Fibroblast of lung (primary cell): Measurements from ENCODE around the gene NDEL1. TPM values are rescaled to one million over a fixed set of nuclear protein-coding genes. Genes with fewer than 3 reads are reported as not detected.

Experiments
- DNase-seq, 2 donors: peaks; one replicate each; pipeline versions ENCODE4 v3.0.0 to v3.0.0-alpha.2; 2010; ENCODE audit warnings: low read depth in 2 of 2
- H2AFZ ChIP-seq: 2 replicates; pipeline ENCODE4 v1.5.1; 2012; ENCODE audit warnings: low read length, control low read depth, inconsistent platforms
- H3K27ac ChIP-seq: 2 replicates; pipeline ENCODE4 v1.5.1; 2011; ENCODE audit warnings: low read length, control low read depth; ENCODE audit not compliant: insufficient read depth
- H3K27me3 ChIP-seq: 2 replicates; pipeline ENCODE4 v1.5.1; 2011; ENCODE audit warnings: mild to moderate bottlenecking, low read length; ENCODE audit not compliant: control insufficient read depth, insufficient read depth
- H3K36me3 ChIP-seq: 2 replicates; pipeline ENCODE4 v1.5.1; 2011; ENCODE audit warnings: low read length; ENCODE audit not compliant: control insufficient read depth, insufficient read depth
- H3K4me1 ChIP-seq: 2 replicates; pipeline ENCODE4 v1.5.1; 2011; ENCODE audit warnings: low read length; ENCODE audit not compliant: control insufficient read depth, insufficient read depth; ENCODE audit errors: extremely low read depth
- H3K4me2 ChIP-seq: 2 replicates; pipeline ENCODE4 v1.5.1; 2011; ENCODE audit warnings: low read length, control low read depth; ENCODE audit not compliant: insufficient read depth; ENCODE audit errors: extremely low read depth
- H3K4me3 ChIP-seq, 4 experiments: fragments of 200-600 bp in 1 of 4; sonication (generic) in 1 of 4; replicated peaks in 1 of 4; 2 replicates each; pipeline ENCODE4 v1.5.1; 2011 to 2016; ENCODE audit warnings: low read length in 4 of 4, low read depth in 3 of 4, mild to moderate bottlenecking in 3 of 4, control low read depth in 2 of 4, inconsistent platforms in 1 of 4, mixed read lengths in 1 of 4; ENCODE audit not compliant: insufficient read depth in 1 of 4; ENCODE audit errors: control extremely low read depth in 1 of 4
- H3K79me2 ChIP-seq: 2 replicates; pipeline ENCODE4 v1.5.1; 2012; ENCODE audit warnings: mild to moderate bottlenecking, low read length, inconsistent platforms; ENCODE audit not compliant: control insufficient read depth, insufficient read depth
- H3K9ac ChIP-seq: 2 replicates; pipeline ENCODE4 v1.5.1; 2011; ENCODE audit warnings: mild to moderate bottlenecking, low read length, control low read depth; ENCODE audit not compliant: insufficient read depth
- H3K9me3 ChIP-seq: 2 replicates; pipeline ENCODE4 v1.5.1; 2012; ENCODE audit warnings: low read depth, low read length; ENCODE audit not compliant: control insufficient read depth, insufficient read depth
- H4K20me1 ChIP-seq: 2 replicates; pipeline ENCODE4 v1.5.1; 2011; ENCODE audit warnings: low read length; ENCODE audit not compliant: control insufficient read depth, insufficient read depth; ENCODE audit errors: extremely low read depth
- CTCF ChIP-seq, 2 donors: IDR thresholded peaks in 1 of 2; conservative IDR thresholded peaks in 1 of 2; 1 replicate in 1 of 2; 2 replicates in 1 of 2; pipeline ENCODE4 v1.5.1; 2011 to 2012; ENCODE audit warnings: low read length in 2 of 2, control low read depth in 1 of 2, inconsistent platforms in 1 of 2, low read depth in 1 of 2, mild to moderate bottlenecking in 1 of 2
- EZH2 ChIP-seq: IDR thresholded peaks from 2 replicates; pipeline ENCODE4 v1.5.1; 2012; ENCODE audit warnings: low read length, control low read depth, mild to moderate bottlenecking; ENCODE audit errors: missing control alignments
- polyA plus RNA-seq, 2 donors: library from polyadenylated mRNA; depleted of rRNA in 1 of 2; stranded (reverse) in 1 of 2; unstranded in 1 of 2; fragments of >200 nt; gene quantifications; 2 replicates each; pipeline ENCODE4 v1.2.1, GENCODE V29; 2011 to 2012; ENCODE audit warnings: missing spikeins in 1 of 2
- total RNA-seq: library from RNA; depleted of rRNA; stranded (reverse); fragments of >200 nt; gene quantifications from 2 replicates; pipeline ENCODE4 v1.2.1, GENCODE V29; 2014

The NDEL1 gene
- total and polyA plus RNA-seq, 2 donors (not counting 1 experiment from before 2014, with no cell fraction given): 45.4 to 88.6 TPM

- H4K20me1 ChIP-seq: no peaks in the 10 kb centered on the region
- H3K4me3 ChIP-seq: no peak overlapping the region
- no peak overlapping the region for H3K27ac ChIP-seq
- DNase-seq: no peak
- H3K9me3 ChIP-seq: no peaks in the 10 kb centered on the region
- H3K9ac ChIP-seq: no peak overlapping the region
- TF ChIP-seq EZH2 (no peak), CTCF (conservative IDR thresholded peaks at IDR 0.05 in 1 of 2, IDR thresholded peaks at IDR 0.05 in 1 of 2; ENCODE audit: low read depth in 1 of 2, low read length in 2 of 2) (no peak)
- H3K79me2 ChIP-seq: no peaks in the 10 kb centered on the region
- H3K36me3 ChIP-seq: peaks cover 16% of the 10 kb centered on the region
- no peaks in the 10 kb centered on the region for H3K27me3 ChIP-seq
- no peak overlapping the region for H2AFZ ChIP-seq
- no peaks in the 10 kb centered on the region for H3K4me1 ChIP-seq
- H3K4me2 ChIP-seq: no peak overlapping the region
Measured at GRCh38 chr17:8503807-8504206, 68.1 kb downstream of the NDEL1 start.

- no peak overlapping the region for H3K4me2 ChIP-seq
- no peaks in the 10 kb centered on the region for H3K4me1 ChIP-seq
- no peak overlapping the region for H3K9ac ChIP-seq
- no peaks in the 10 kb centered on the region for H3K79me2 ChIP-seq
- no peaks in the 10 kb centered on the region for H3K27me3 ChIP-seq
- H3K9me3 ChIP-seq: no peaks in the 10 kb centered on the region
- no peak for DNase-seq
- H3K27ac ChIP-seq: no peak overlapping the region
- peaks cover 11% of the 10 kb centered on the region for H3K36me3 ChIP-seq
- no peak overlapping the region for H2AFZ ChIP-seq
- H4K20me1 ChIP-seq: no peaks in the 10 kb centered on the region
- no peak overlapping the region for H3K4me3 ChIP-seq
- TF ChIP-seq CTCF (conservative IDR thresholded peaks at IDR 0.05 in 1 of 2, IDR thresholded peaks at IDR 0.05 in 1 of 2; ENCODE audit: low read depth in 1 of 2, low read length in 2 of 2): no peak
- no peak for TF ChIP-seq EZH2
Measured at GRCh38 chr17:8504460-8505207, 69.0 kb downstream of the NDEL1 start.

DNA sequence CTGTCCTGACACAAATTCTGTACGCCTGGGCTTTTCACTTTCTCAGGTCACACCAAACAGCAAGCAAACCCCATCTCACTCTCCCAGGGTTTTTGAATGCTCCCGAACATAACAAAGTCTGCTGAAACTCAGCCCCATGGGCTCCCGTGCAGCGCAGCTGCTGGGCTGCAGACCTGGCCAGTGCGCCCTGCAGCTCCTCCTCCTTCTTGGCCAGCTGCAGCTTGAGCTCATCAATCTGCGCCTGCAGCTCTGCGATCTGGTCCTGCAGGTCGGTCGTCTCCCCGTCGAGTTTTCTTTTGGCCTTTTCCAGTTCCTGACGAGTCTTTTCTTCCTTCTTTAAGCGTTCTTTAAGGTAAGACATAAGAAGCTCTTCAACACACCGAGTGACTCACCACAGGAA, 70.5 kb downstream of the NDEL1 start:
- no peaks in the 10 kb centered on the region for H4K20me1 ChIP-seq
- no peaks in the 10 kb centered on the region for H3K4me1 ChIP-seq
- H3K27me3 ChIP-seq: no peaks in the 10 kb centered on the region
- H3K27ac ChIP-seq: no peak overlapping the region
- no peak overlapping the region for H3K4me3 ChIP-seq
- H3K79me2 ChIP-seq: no peaks in the 10 kb centered on the region
- DNase-seq: no peak
- H3K9me3 ChIP-seq: no peaks in the 10 kb centered on the region
- peaks cover 4% of the 10 kb centered on the region for H3K36me3 ChIP-seq
- no peak overlapping the region for H3K9ac ChIP-seq
- H3K4me2 ChIP-seq: no peak overlapping the region
- no peak overlapping the region for H2AFZ ChIP-seq
- TF ChIP-seq EZH2: no peak
- no peak for TF ChIP-seq CTCF (conservative IDR thresholded peaks at IDR 0.05 in 1 of 2, IDR thresholded peaks at IDR 0.05 in 1 of 2; ENCODE audit: low read depth in 1 of 2, low read length in 2 of 2)
